SU-DHL-6 (cell line): ENCODE measurements around the gene OR2L5.

Experiments used
- CTCF ChIP-seq: fragments of 200-600 bp; sonication (generic); IDR thresholded peaks from one replicate; pipeline ENCODE4 v1.5.1; 2017; ENCODE audit warnings: antibody characterized with exemption, mild to moderate bottlenecking, low read length, moderate library complexity; ENCODE audit not compliant: insufficient read depth, poor library complexity, severe bottlenecking
- EZH2phosphoT487 ChIP-seq: fragments of 200-600 bp; sonication (generic), shearing (Covaris generic); conservative IDR thresholded peaks from 2 replicates; pipeline ENCODE4 v1.6.1; 2018; ENCODE audit warnings: mild to moderate bottlenecking, antibody characterized with exemption, low read length, moderate library complexity, mixed read lengths

- TF ChIP-seq CTCF (no peak), EZH2phosphoT487 (no peak)
Observed at GRCh38 chr1:248000169-248000568, 13.3 kb upstream of the OR2L5 start.
